Loucy (cell line): ENCODE data around the gene STOX2.

ENCODE experiments used
- H2AFZ ChIP-seq: fragments of 200-600 bp; sonication (generic); 2 replicates; pipeline ENCODE4 v1.6.0; 2016; ENCODE audit warnings: antibody characterized with exemption, mild to moderate bottlenecking, low read length, moderate library complexity
- H3F3A ChIP-seq: fragments of 200-600 bp; 2 replicates; pipeline ENCODE4 v1.6.0; 2016; ENCODE audit warnings: antibody characterized with exemption, low read depth, mild to moderate bottlenecking
- H3K27me3 ChIP-seq: fragments of 200-600 bp; sonication (generic); 2 replicates; pipeline ENCODE4 v1.6.1; 2014; ENCODE audit warnings: low read length, mild to moderate bottlenecking; ENCODE audit not compliant: insufficient read depth, poor library complexity, severe bottlenecking
- H3K36me3 ChIP-seq: fragments of 200-600 bp; sonication (generic); 2 replicates; pipeline ENCODE4 v1.6.1; 2016; ENCODE audit warnings: low read length; ENCODE audit not compliant: insufficient read depth
- H3K4me1 ChIP-seq: fragments of 200-600 bp; sonication (generic); 2 replicates; pipeline ENCODE4 v1.5.1; 2014; ENCODE audit warnings: low read length, mild to moderate bottlenecking; ENCODE audit not compliant: insufficient read depth, poor library complexity, severe bottlenecking
- H3K4me2 ChIP-seq: fragments of 200-600 bp; sonication (generic); 2 replicates; pipeline ENCODE4 v1.6.0; 2014; ENCODE audit warnings: antibody characterized with exemption, low read length, low read depth, mild to moderate bottlenecking; ENCODE audit not compliant: poor library complexity, severe bottlenecking
- H3K4me3 ChIP-seq: fragments of 200-600 bp; sonication (generic); 2 replicates; pipeline ENCODE4 v1.5.1; 2014; ENCODE audit warnings: low read length, mild to moderate bottlenecking, mixed read lengths; ENCODE audit not compliant: poor library complexity, severe bottlenecking
- H3K79me2 ChIP-seq: fragments of 200-600 bp; sonication (generic); 2 replicates; pipeline ENCODE4 v1.6.1; 2014; ENCODE audit warnings: low read length; ENCODE audit not compliant: insufficient read depth
- H3K9ac ChIP-seq: fragments of 200-600 bp; sonication (generic); 2 replicates; pipeline ENCODE4 v1.6.0; 2014; ENCODE audit warnings: mild to moderate bottlenecking, low read depth, low read length, moderate library complexity; ENCODE audit not compliant: poor library complexity, severe bottlenecking
- H3K9me2 ChIP-seq: fragments of 200-600 bp; sonication (generic); replicated peaks from 2 replicates; pipeline ENCODE4 v1.6.1; 2016; ENCODE audit warnings: low read depth, low read length, mixed read lengths
- H3K9me3 ChIP-seq: fragments of 200-600 bp; sonication (generic); 2 replicates; pipeline ENCODE4 v1.6.1; 2014; ENCODE audit warnings: mild to moderate bottlenecking, antibody characterized with exemption, low read length, low read depth; ENCODE audit not compliant: insufficient read depth
- H4K20me1 ChIP-seq: fragments of 200-600 bp; sonication (generic); 2 replicates; pipeline ENCODE4 v1.6.0; 2014; ENCODE audit warnings: antibody characterized with exemption, low read length, mild to moderate bottlenecking; ENCODE audit not compliant: insufficient read depth, poor library complexity, severe bottlenecking
- CTCF ChIP-seq: fragments of 200-600 bp; sonication (generic); conservative IDR thresholded peaks from 2 replicates; pipeline ENCODE4 v1.5.1; 2014; ENCODE audit warnings: mild to moderate bottlenecking, antibody characterized with exemption, low read length
- EZH2phosphoT487 ChIP-seq: fragments of 200-600 bp; IDR thresholded peaks from 2 replicates; pipeline ENCODE4 v1.6.1; 2018; ENCODE audit warnings: antibody characterized with exemption, mild to moderate bottlenecking, moderate library complexity, borderline replicate concordance

STOX2 gene

GRCh38 chr4:184056877-184057276, 151.8 kb downstream of the STOX2 start:
- H3K9me3 ChIP-seq: 0 out of 2 replicates have a peak, but pooled peaks cover 1% of the 10 kb centered on the region
- no peak overlapping the region for H3K4me2 ChIP-seq
- H3K4me1 ChIP-seq: no peaks in the 10 kb centered on the region
- no peaks in the 10 kb centered on the region for H3F3A ChIP-seq
- H3K79me2 ChIP-seq: no peaks in the 10 kb centered on the region
- no peaks in the 10 kb centered on the region for H3K9me2 ChIP-seq
- H2AFZ ChIP-seq: no peak overlapping the region
- no peaks in the 10 kb centered on the region for H3K27me3 ChIP-seq
- TF ChIP-seq EZH2phosphoT487: no peak
- no peak overlapping the region for H3K4me3 ChIP-seq
- H3K9ac ChIP-seq: no peak overlapping the region
- no peaks in the 10 kb centered on the region for H4K20me1 ChIP-seq
- no peaks in the 10 kb centered on the region for H3K36me3 ChIP-seq

GRCh38 chr4:184058026-184058425, 152.9 kb downstream of the STOX2 start:
- Histone ChIP-seq H3K4me3 (no peak overlapping the region), H3K9me3 (no peaks in the 10 kb centered on the region), H3K27me3 (no peaks in the 10 kb centered on the region), H3K4me1 (no peaks in the 10 kb centered on the region), H3K9me2 (no peaks in the 10 kb centered on the region), H3K36me3 (no peaks in the 10 kb centered on the region), H3F3A (no peaks in the 10 kb centered on the region), H3K4me2 (no peak overlapping the region), H3K79me2 (no peaks in the 10 kb centered on the region), H4K20me1 (no peaks in the 10 kb centered on the region), H2AFZ (no peak overlapping the region), H3K9ac (no peak overlapping the region)
- no peak for TF ChIP-seq EZH2phosphoT487
- no peak for TF ChIP-seq CTCF

GRCh38 chr4:184059099-184059498, 154.0 kb downstream of the STOX2 start:
- no peaks in the 10 kb centered on the region for H3K36me3 ChIP-seq
- H3K4me2 ChIP-seq: no peak overlapping the region
- H3K9me2 ChIP-seq: no peaks in the 10 kb centered on the region
- no peak overlapping the region for H3K9ac ChIP-seq
- H3K4me1 ChIP-seq: no peaks in the 10 kb centered on the region
- H3K9me3 ChIP-seq: no peaks in the 10 kb centered on the region
- no peak overlapping the region for H2AFZ ChIP-seq
- TF ChIP-seq EZH2phosphoT487 (no peak), CTCF (no peak)
- no peaks in the 10 kb centered on the region for H3K79me2 ChIP-seq
- H3K27me3 ChIP-seq: no peaks in the 10 kb centered on the region
- no peak overlapping the region for H3K4me3 ChIP-seq
- no peaks in the 10 kb centered on the region for H4K20me1 ChIP-seq
- no peaks in the 10 kb centered on the region for H3F3A ChIP-seq

GRCh38 chr4:184061582-184061981, 156.5 kb downstream of the STOX2 start:
- Histone ChIP-seq H3F3A (no peaks in the 10 kb centered on the region), H3K27me3 (no peaks in the 10 kb centered on the region), H3K36me3 (no peaks in the 10 kb centered on the region), H3K9me3 (no peaks in the 10 kb centered on the region), H3K4me2 (no peak overlapping the region), H4K20me1 (no peaks in the 10 kb centered on the region), H3K9ac (no peak overlapping the region), H3K9me2 (no peaks in the 10 kb centered on the region), H3K4me1 (no peaks in the 10 kb centered on the region), H2AFZ (no peak overlapping the region), H3K4me3 (no peak overlapping the region), H3K79me2 (no peaks in the 10 kb centered on the region)
- TF ChIP-seq CTCF (no peak), EZH2phosphoT487 (no peak)
